Thymus (tissue), 11 donors: ENCODE measurements around the gene NPPB. TPM values are rescaled to one million over a fixed set of nuclear protein-coding genes. Genes with fewer than 3 reads are reported as not detected.
A peak's percentile ranks its signal among the peaks of the same experiment; 100 is the strongest.

Source experiments
- DNase-seq, 9 donors: peaks; one replicate each; pipeline ENCODE4 v3.0.0-alpha.2; 2013; ENCODE audit warnings: low spot score in 9 of 9, low read depth in 6 of 9, missing footprints in 1 of 9
- H3K27ac ChIP-seq, 2 donors: one replicate each; pipeline ENCODE4 v1.5.1; 2013; ENCODE audit warnings: control low read depth in 1 of 2, low read depth in 1 of 2, low read length in 1 of 2, mild to moderate bottlenecking in 1 of 2, moderate library complexity in 1 of 2
- H3K27me3 ChIP-seq, 2 donors: one replicate each; pipeline ENCODE4 v1.5.1; 2013; ENCODE audit warnings: low read length in 1 of 2; ENCODE audit not compliant: control insufficient read depth in 2 of 2, insufficient read depth in 1 of 2
- H3K36me3 ChIP-seq, 2 donors: one replicate each; pipeline ENCODE4 v1.5.1; 2013; ENCODE audit warnings: low read length in 1 of 2, mild to moderate bottlenecking in 1 of 2, moderate library complexity in 1 of 2; ENCODE audit not compliant: control insufficient read depth in 2 of 2, insufficient read depth in 2 of 2
- H3K4me1 ChIP-seq, 2 donors: one replicate each; pipeline ENCODE4 v1.5.1; 2013; ENCODE audit warnings: low read length in 2 of 2; ENCODE audit not compliant: control insufficient read depth in 2 of 2, insufficient read depth in 2 of 2
- H3K4me3 ChIP-seq, 2 donors: one replicate each; pipeline ENCODE4 v1.5.1; 2013; ENCODE audit warnings: low read length in 2 of 2, control low read depth in 1 of 2, mild to moderate bottlenecking in 1 of 2
- H3K9me3 ChIP-seq, 2 donors: one replicate each; pipeline ENCODE4 v1.5.1; 2013; ENCODE audit warnings: low read length in 1 of 2, mild to moderate bottlenecking in 1 of 2; ENCODE audit not compliant: control insufficient read depth in 2 of 2, insufficient read depth in 1 of 2
- WGBS: extraction: QIAGEN DNeasy Blood & Tissue Kit; methylation state at CpG from one replicate; pipeline ENCODE4 v1.1.7; 2013; 5-methylcytosine and 5-hydroxymethylcytosine counted together
- polyA plus RNA-seq: library from polyadenylated mRNA; stranded (reverse); fragments of 200-250 nt; gene quantifications from one replicate; pipeline ENCODE4 v1.2.3, GENCODE V29; 2013
- total RNA-seq: library from RNA; stranded (reverse); fragments of 120-200 nt; gene quantifications from one replicate; pipeline ENCODE4 v1.2.4, GENCODE V29; 2013
- donor health status: healthy.

The NPPB gene
- total and polyA plus RNA-seq, 2 donors: 0.47 to 1.7 TPM

GRCh38 chr1:11868331-11868980 is 9.7 kb upstream of the NPPB start:
- Histone ChIP-seq H3K4me3 (no peak overlapping the region), H3K36me3 (no peaks in the 10 kb centered on the region), H3K9me3 (no peaks in the 10 kb centered on the region), H3K27me3 (no peaks in the 10 kb centered on the region), H3K27ac (no peak overlapping the region), H3K4me1 (no peaks in the 10 kb centered on the region)
- DNase-seq: no peak
- 87% methylated on average over 13 of the region's 13 CpGs for WGBS

- no peak overlapping the region for H3K27ac ChIP-seq
- H3K36me3 ChIP-seq: no peaks in the 10 kb centered on the region
- H3K4me3 ChIP-seq: no peak overlapping the region
- WGBS: 48% methylated on average over 6 of the region's 6 CpGs
- H3K9me3 ChIP-seq: no peaks in the 10 kb centered on the region
- no peaks in the 10 kb centered on the region for H3K4me1 ChIP-seq
- peaks cover 12 to 23% of the 10 kb centered on the region in 2 donors for H3K27me3 ChIP-seq
- DNase-seq: no peak
Measured at GRCh38 chr1:11862890-11863289, 4.1 kb upstream of the NPPB start.

GRCh38 chr1:11860587-11860986 is 1.8 kb upstream of the NPPB start:
- no peak for DNase-seq
- H3K27me3 ChIP-seq: peaks cover 12 to 36% of the 10 kb centered on the region in 2 donors
- no peaks in the 10 kb centered on the region for H3K9me3 ChIP-seq
- 75% methylated on average over 1 of the region's 1 CpG for WGBS
- H3K27ac ChIP-seq: no peak overlapping the region
- no peaks in the 10 kb centered on the region for H3K36me3 ChIP-seq
- no peak overlapping the region for H3K4me3 ChIP-seq
- no peaks in the 10 kb centered on the region for H3K4me1 ChIP-seq

GRCh38 chr1:11860083-11860482 is 1.3 kb upstream of the NPPB start:
- Histone ChIP-seq H3K4me3 (no peak overlapping the region), H3K36me3 (no peaks in the 10 kb centered on the region), H3K9me3 (no peaks in the 10 kb centered on the region), H3K27me3 (peaks cover 12 to 36% of the 10 kb centered on the region in 2 donors), H3K4me1 (no peaks in the 10 kb centered on the region), H3K27ac (no peak overlapping the region)
- no peak for DNase-seq
- WGBS: 75% methylated on average over 2 of the region's 2 CpGs

- 9% methylated on average over 53 of the region's 53 CpGs for WGBS
- H3K36me3 ChIP-seq: no peaks in the 10 kb centered on the region
- no peaks in the 10 kb centered on the region for H3K9me3 ChIP-seq
- no peaks in the 10 kb centered on the region for H3K4me1 ChIP-seq
- H3K27ac ChIP-seq: no peak overlapping the region
- H3K27me3 ChIP-seq: peaks cover 12 to 36% of the 10 kb centered on the region in 2 donors
- peak; percentile 34 to 86 (median 64) for DNase-seq
- no peak overlapping the region for H3K4me3 ChIP-seq
Measured at GRCh38 chr1:11858968-11859871, 475 bp upstream of the NPPB start.

GRCh38 chr1:11858158-11858557 is 587 bp downstream of the NPPB start:
- DNase-seq: no peak
- Histone ChIP-seq H3K27me3 (peaks cover 12 to 36% of the 10 kb centered on the region in 2 donors), H3K4me1 (no peaks in the 10 kb centered on the region), H3K9me3 (no peaks in the 10 kb centered on the region), H3K27ac (no peak overlapping the region), H3K4me3 (no peak overlapping the region), H3K36me3 (no peaks in the 10 kb centered on the region)
- WGBS: 89% methylated on average over 14 of the region's 14 CpGs

GRCh38 chr1:11857164-11857851 is 1.4 kb downstream of the NPPB start:
- no peak for DNase-seq
- Histone ChIP-seq H3K36me3 (no peaks in the 10 kb centered on the region), H3K4me3 (no peak overlapping the region), H3K4me1 (no peaks in the 10 kb centered on the region), H3K27me3 (peaks cover 12 to 34% of the 10 kb centered on the region in 2 donors), H3K9me3 (no peaks in the 10 kb centered on the region), H3K27ac (no peak overlapping the region)
- 29% methylated on average over 10 of the region's 10 CpGs for WGBS

GRCh38 chr1:11856698-11857097 is 2.0 kb downstream of the NPPB start:
- no peak for DNase-seq
- H3K27ac ChIP-seq: no peak overlapping the region
- 66% methylated on average over 3 of the region's 3 CpGs for WGBS
- H3K36me3 ChIP-seq: no peaks in the 10 kb centered on the region
- peaks cover 12 to 34% of the 10 kb centered on the region in 2 donors for H3K27me3 ChIP-seq
- no peaks in the 10 kb centered on the region for H3K4me1 ChIP-seq
- H3K4me3 ChIP-seq: no peak overlapping the region
- no peaks in the 10 kb centered on the region for H3K9me3 ChIP-seq

GRCh38 chr1:11855430-11855829 is 3.3 kb downstream of the NPPB start:
- H3K27ac ChIP-seq: no peak overlapping the region

More at GRCh38 chr1:11855430-11855829, 3.3 kb downstream of the NPPB start:
- DNase-seq: no peak
- Histone ChIP-seq H3K4me3 (no peak overlapping the region), H3K9me3 (no peaks in the 10 kb centered on the region), H3K4me1 (no peaks in the 10 kb centered on the region), H3K27me3 (peaks cover 12 to 32% of the 10 kb centered on the region in 2 donors), H3K36me3 (no peaks in the 10 kb centered on the region)
- 89% methylated on average over 8 of the region's 8 CpGs for WGBS
